Stimulated activated CD8-positive, alpha-beta memory T cell treated with anti-CD3 and anti-CD28 coated beads, Interleukin-4, amount 100 ng/mL, for 4 hours (primary cell): ENCODE measurements around the gene PCTP.

Experiments
- DNase-seq, 2 donors: peaks; one replicate each; pipeline ENCODE4 v3.0.0-alpha.2; 2020; ENCODE audit warnings: low read depth in 2 of 2, low spot score in 1 of 2

PCTP gene

GRCh38 chr17:55785181-55785580, 34.3 kb downstream of the PCTP start:
- no peak for DNase-seq

DNA sequence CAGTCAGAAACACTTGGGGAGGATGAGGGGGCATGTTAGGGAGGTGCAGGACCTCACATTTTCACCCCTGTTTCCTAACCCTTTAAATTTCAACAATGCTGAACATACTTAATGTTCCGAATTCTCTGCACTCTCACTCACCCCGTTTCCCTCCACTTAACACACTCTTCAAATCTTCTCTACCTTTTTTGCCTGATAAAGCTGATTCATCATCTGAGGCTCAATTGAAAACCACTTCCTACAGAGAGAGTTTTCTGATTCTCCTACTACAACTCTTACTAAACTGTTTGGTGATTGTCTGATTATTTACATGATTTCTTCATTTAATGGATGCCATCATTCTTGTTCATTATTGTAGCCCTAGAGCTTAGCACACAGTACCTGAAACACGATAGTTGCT, 42.4 kb downstream of the PCTP start:
- no peak for DNase-seq

GRCh38 chr17:55794725-55795482, 44.1 kb downstream of the PCTP start:
- no peak for DNase-seq

DNA sequence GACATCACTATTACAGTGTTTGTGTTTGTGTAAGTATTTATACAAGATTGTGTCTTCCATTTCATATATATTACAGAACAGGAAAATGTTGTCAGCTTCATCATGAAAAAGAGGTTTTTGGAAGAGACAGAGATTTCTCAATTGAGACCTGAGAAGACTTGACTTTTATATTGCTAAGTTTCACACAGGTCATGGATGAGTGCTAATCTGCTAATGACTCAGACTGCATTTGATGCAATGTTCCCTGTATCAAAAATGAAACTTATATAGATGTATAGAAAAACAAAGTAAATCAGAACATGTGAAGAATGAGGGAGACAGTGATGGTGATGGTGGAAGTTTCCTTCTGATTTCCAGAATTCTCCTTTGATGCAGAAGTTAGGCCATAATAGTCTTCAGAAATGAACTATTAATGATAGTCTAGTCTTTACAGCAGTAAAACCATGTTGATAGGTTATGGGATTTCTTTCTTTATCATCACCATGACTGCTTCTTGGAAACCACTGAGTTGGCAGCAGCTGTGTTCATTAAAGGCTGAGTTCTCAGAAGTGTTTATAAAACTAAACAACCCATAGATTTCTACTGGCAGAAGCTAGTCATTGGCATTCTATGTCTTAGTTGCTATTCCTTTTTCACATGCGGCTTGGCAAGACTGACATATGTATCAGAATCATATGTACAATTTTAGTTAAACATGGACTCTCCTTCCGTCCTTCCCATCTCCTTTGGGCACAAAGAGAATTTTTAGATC, 56.1 kb downstream of the PCTP start:
- no peak for DNase-seq

GRCh38 chr17:55811536-55811935, 60.7 kb downstream of the PCTP start:
- no peak for DNase-seq

DNA sequence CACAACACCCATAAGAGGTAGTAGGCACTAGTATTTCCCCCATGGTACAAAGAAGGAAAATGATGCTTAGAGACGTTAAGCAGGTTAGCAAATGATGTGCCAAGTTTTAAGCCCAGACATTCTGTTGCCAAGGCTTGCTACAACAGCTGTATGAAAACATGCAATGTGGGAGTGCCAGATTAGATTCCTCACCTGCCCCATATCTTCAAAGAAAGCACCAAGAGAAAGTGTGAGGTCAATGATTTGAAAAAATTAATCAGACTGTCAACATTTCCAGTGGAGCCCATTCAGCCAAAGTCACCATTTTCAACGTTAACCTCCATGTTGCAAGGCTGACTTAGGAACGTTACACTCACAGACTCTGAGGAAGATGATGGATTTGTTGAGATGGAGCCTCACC, 61.5 kb downstream of the PCTP start:
- no peak for DNase-seq

DNA sequence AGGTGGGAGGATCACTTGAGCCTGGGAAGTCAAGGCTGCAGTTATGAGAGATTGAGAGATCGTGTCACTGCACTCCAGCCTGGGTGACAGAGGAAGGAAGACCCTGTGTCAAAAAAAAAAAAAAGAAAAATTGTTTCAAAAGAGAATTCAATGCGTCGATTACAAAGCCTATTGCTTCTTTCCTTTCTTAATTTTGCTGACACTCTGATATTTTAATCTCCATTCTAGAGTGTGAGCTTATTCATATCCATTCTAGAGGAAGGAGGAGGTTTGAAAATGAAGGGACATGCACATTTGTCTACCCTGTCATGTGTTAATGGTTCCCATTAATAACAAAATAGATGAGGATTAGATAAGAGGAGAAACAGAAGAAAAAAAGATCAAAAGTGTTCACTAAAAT, 63.1 kb downstream of the PCTP start:
- DNase-seq: no peak

DNA sequence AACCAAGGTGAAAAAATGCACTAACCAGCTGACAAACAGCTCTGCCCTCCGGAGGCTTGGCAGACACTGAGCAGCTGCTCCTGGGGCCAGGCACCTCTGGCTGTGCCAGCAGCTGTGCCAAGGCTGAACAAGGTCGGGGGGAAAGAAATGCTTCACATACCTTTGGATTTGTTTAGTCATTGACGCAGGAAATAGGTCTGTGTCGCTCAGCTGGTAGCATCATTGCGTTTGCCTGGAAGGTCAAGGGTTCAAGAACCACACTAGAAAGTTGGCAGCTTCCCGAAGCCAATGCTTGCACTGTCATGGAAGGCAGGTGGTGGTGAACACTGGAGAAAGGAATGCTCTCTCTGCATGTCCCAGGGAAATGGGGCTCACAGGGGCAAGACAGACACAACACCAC, 63.5 kb downstream of the PCTP start:
- DNase-seq: no peak

GRCh38 chr17:55816532-55817396, 65.9 kb downstream of the PCTP start:
- no peak for DNase-seq

DNA sequence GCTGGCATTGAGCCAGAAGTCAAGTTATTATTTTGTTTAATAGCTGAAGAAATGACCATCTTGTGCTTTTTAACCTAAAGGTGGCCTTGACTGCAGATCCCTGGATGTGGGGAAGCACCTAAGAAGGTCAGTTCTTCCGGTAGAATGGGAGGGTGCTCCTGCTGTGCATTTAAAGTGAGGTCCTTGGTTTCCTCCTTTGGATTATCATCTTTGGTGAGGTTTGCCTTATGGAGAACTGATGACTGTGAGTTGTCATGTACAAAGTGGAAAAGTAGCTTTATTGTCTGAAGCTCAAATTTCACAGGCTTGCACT, 66.5 kb downstream of the PCTP start:
- no peak for DNase-seq

DNA sequence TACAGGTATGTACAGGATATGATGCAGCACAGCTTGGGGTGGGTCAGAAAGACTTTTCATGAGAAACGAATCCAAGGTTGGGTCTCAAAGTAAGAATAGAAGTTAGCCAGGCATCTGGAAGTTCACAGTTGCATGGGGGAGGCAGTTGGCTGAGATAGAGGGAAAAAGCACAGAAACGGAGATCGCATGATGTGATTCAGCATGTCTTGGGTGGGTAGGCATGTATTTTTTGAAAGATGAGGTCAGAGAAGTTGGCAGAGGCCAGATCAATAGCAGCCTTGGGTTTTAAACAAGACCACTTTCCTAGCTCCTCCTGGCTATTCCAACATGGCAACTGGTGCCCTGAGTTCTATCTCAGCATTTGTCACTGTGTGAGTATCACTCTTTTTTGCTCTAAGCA, 67.2 kb downstream of the PCTP start:
- no peak for DNase-seq

GRCh38 chr17:55818451-55819375, 67.9 kb downstream of the PCTP start:
- DNase-seq: no peak

- DNase-seq: no peak
These were observed 69.8 kb downstream of the PCTP start for GRCh38 chr17:55820675-55821074.

- DNase-seq: no peak
These were observed 71.2 kb downstream of the PCTP start for GRCh38 chr17:55822028-55822427.

GRCh38 chr17:55825213-55825612, 74.4 kb downstream of the PCTP start:
- no peak for DNase-seq
